HCT116 (cell line): Measurements from ENCODE around the gene G6PC3. TPM values are rescaled to one million over a fixed set of nuclear protein-coding genes. Genes with fewer than 3 reads are reported as not detected.

Source experiments
- ATAC-seq: fragments of 200-7000 bp; cut with Tn5 transposase; 2 replicates; pipeline ENCODE4 v1.9.1; 2020; ENCODE audit warnings: mild to moderate bottlenecking, moderate library complexity
- BruUV-seq: library from RNA; stranded (reverse); fragments of 400-500 nt; replicated peaks from 2 replicates; lab custom pipeline; 2021; lab: Mats Ljungman, UMichigan
- CTCF ChIA-PET: fragments of 300-600 bp; sonication (Branson Sonifier 250); formaldehyde crosslinking; loops from one replicate; lab custom pipeline; 2021; ENCODE audit warnings: antibody characterized with exemption; lab: Charles Lee
- POLR2A ChIA-PET: fragments of 300-600, 350-600 bp; sonication (Branson Sonifier 250); formaldehyde crosslinking; loops from one replicate; lab custom pipeline; 2021; ENCODE audit warnings: antibody characterized with exemption; lab: Charles Lee
- RAD21 ChIA-PET, 2 experiments: fragments of 300-600 bp; sonication (Branson Sonifier 250); formaldehyde crosslinking; loops; one replicate each; lab custom pipeline; 2023; ENCODE audit warnings: low total read pairs in 2 of 2; ENCODE audit not compliant: uncharacterized antibody in 2 of 2, unreplicated experiment in 2 of 2, low non-redundant PET in 1 of 2; lab: Charles Lee
- DNase-seq: peaks from one replicate; pipeline ENCODE4 v3.0.0-alpha.2; 2010; ENCODE audit warnings: low read depth, low spot score
- H2AFZ ChIP-seq: fragments of 200-600 bp; shearing (Covaris generic), sonication (generic); 2 replicates; pipeline ENCODE4 v1.6.1; 2017; ENCODE audit warnings: low read depth, mixed run types, mixed read lengths, antibody characterized with exemption, low read length; ENCODE audit not compliant: poor library complexity, severe bottlenecking
- H3K27ac ChIP-seq: 2 replicates; pipeline ENCODE4 v1.5.1; 2012; ENCODE audit warnings: low read depth, low read length
- H3K27me3 ChIP-seq: fragments of 200-600 bp; sonication (generic); 2 replicates; pipeline ENCODE4 v1.6.1; 2016; ENCODE audit warnings: mixed run types, low read length, mixed read lengths; ENCODE audit not compliant: insufficient read depth
- H3K36me3 ChIP-seq, 2 experiments: fragments of 200-500 bp in 1 of 2; fragments of 200-600 bp in 1 of 2; sonication (Bioruptor generic) in 1 of 2; sonication (generic) in 1 of 2; 2 replicates each; pipeline versions ENCODE4 v1.5.1 to v1.6.1; 2014 to 2016; ENCODE audit warnings: low read length in 2 of 2, inconsistent platforms in 1 of 2, mixed read lengths in 1 of 2, mixed run types in 1 of 2; ENCODE audit not compliant: insufficient read depth in 2 of 2, control insufficient read depth in 1 of 2
- H3K4me1 ChIP-seq, 2 experiments: fragments of 200-600 bp in 1 of 2; sonication (generic) in 1 of 2; 2 replicates each; pipeline versions ENCODE4 v1.5.1 to v1.6.1; 2012 to 2017; ENCODE audit warnings: low read length in 2 of 2, inconsistent platforms in 1 of 2, mild to moderate bottlenecking in 1 of 2, mixed read lengths in 1 of 2, mixed run types in 1 of 2, moderate library complexity in 1 of 2; ENCODE audit not compliant: insufficient read depth in 2 of 2, control insufficient read depth in 1 of 2
- H3K4me2 ChIP-seq: fragments of 200-600 bp; sonication (generic); 2 replicates; pipeline ENCODE4 v1.6.1; 2017; ENCODE audit warnings: mixed run types, low read length, mixed read lengths
- H3K4me3 ChIP-seq, 2 experiments: fragments of 200-600 bp in 1 of 2; sonication (generic) in 1 of 2; replicated peaks in 1 of 2; 2 replicates each; pipeline ENCODE4 v1.5.1; 2011 to 2016; ENCODE audit warnings: low read length in 2 of 2, control low read depth in 1 of 2, low read depth in 1 of 2, mild to moderate bottlenecking in 1 of 2, mixed read lengths in 1 of 2, mixed run types in 1 of 2
- H3K79me2 ChIP-seq: fragments of 200-600 bp; sonication (generic); 2 replicates; pipeline ENCODE4 v1.6.1; 2017; ENCODE audit warnings: mild to moderate bottlenecking, mixed run types, low read length, moderate library complexity, mixed read lengths; ENCODE audit not compliant: insufficient read depth
- H3K9ac ChIP-seq: fragments of 200-600 bp; sonication (generic); 2 replicates; pipeline ENCODE4 v1.6.1; 2016; ENCODE audit warnings: low read length, mixed read lengths
- H3K9me2 ChIP-seq: fragments of 200-600 bp; sonication (generic), shearing (Covaris generic); 2 replicates; pipeline ENCODE4 v1.6.1; 2017; ENCODE audit warnings: mixed run types, mild to moderate bottlenecking, moderate library complexity; ENCODE audit not compliant: insufficient read depth
- H3K9me3 ChIP-seq, 2 experiments: fragments of 200-500 bp in 1 of 2; fragments of 200-600 bp in 1 of 2; sonication (Bioruptor generic) in 1 of 2; sonication (generic) in 1 of 2; 2 replicates each; pipeline ENCODE4 v1.6.1; 2014 to 2017; ENCODE audit warnings: low read length in 2 of 2, mixed read lengths in 2 of 2, inconsistent platforms in 1 of 2, low read depth in 1 of 2, mild to moderate bottlenecking in 1 of 2, mixed run types in 1 of 2, moderate library complexity in 1 of 2; ENCODE audit not compliant: control insufficient read depth in 1 of 2, insufficient read depth in 1 of 2
- H4K20me1 ChIP-seq: fragments of 200-600 bp; sonication (generic), shearing (Covaris generic); 2 replicates; pipeline ENCODE4 v1.6.1; 2017; ENCODE audit warnings: mixed run types, mild to moderate bottlenecking, moderate library complexity; ENCODE audit not compliant: insufficient read depth
- ATF3 ChIP-seq: IDR thresholded peaks from 2 replicates; pipeline ENCODE4 v1.6.1; 2012
- CBX3 ChIP-seq: IDR thresholded peaks from 2 replicates; pipeline ENCODE4 v1.6.1; 2012; ENCODE audit warnings: low read depth
- CTCF ChIP-seq, 3 experiments: fragments of 200-600 bp in 1 of 3; sonication (generic) in 1 of 3; IDR thresholded peaks in 2 of 3; conservative IDR thresholded peaks in 1 of 3; 2 replicates each; pipeline ENCODE4 v1.5.1; 2012 to 2017; ENCODE audit warnings: low read depth in 2 of 3, low read length in 2 of 3, antibody characterized with exemption in 1 of 3, borderline replicate concordance in 1 of 3, control low read depth in 1 of 3, mild to moderate bottlenecking in 1 of 3, mixed read lengths in 1 of 3, mixed run types in 1 of 3, moderate library complexity in 1 of 3; ENCODE audit not compliant: insufficient read depth in 1 of 3
- ELF1 ChIP-seq: IDR thresholded peaks from 2 replicates; pipeline ENCODE4 v1.6.1; 2012; ENCODE audit warnings: low read depth, borderline replicate concordance
- EZH2 ChIP-seq: fragments of 200-600 bp; sonication (generic); IDR thresholded peaks from 2 replicates; pipeline ENCODE4 v1.6.1; 2017; ENCODE audit warnings: antibody characterized with exemption, mixed run types
- EZH2phosphoT487 ChIP-seq: fragments of 200-600 bp; IDR thresholded peaks from 2 replicates; pipeline ENCODE4 v1.6.1; 2018; ENCODE audit warnings: antibody characterized with exemption, borderline replicate concordance
- JUND ChIP-seq: IDR thresholded peaks from 2 replicates; pipeline ENCODE4 v1.6.1; 2012
- POLR2AphosphoS5 ChIP-seq: IDR thresholded peaks from 2 replicates; pipeline ENCODE4 v1.6.1; 2011; ENCODE audit warnings: mild to moderate bottlenecking, low read depth, low read length, moderate library complexity
- RAD21 ChIP-seq: IDR thresholded peaks from 2 replicates; pipeline ENCODE4 v1.6.1; 2012; ENCODE audit warnings: low read depth, mild to moderate bottlenecking
- SIN3A ChIP-seq: IDR thresholded peaks from 2 replicates; pipeline ENCODE4 v1.6.1; 2012; ENCODE audit warnings: low read depth
- SP1 ChIP-seq: IDR thresholded peaks from 2 replicates; pipeline ENCODE4 v1.6.1; 2012; ENCODE audit warnings: low read depth
- TCF7L2 ChIP-seq: IDR thresholded peaks from 2 replicates; pipeline ENCODE4 v1.7.0; 2011; ENCODE audit warnings: borderline replicate concordance, inconsistent platforms; ENCODE audit not compliant: insufficient read depth, insufficient read length; ENCODE audit errors: extremely low read depth
- YY1 ChIP-seq: IDR thresholded peaks from 2 replicates; pipeline ENCODE4 v1.6.1; 2011; ENCODE audit warnings: low read length, low read depth, moderate library complexity, mild to moderate bottlenecking; ENCODE audit not compliant: insufficient replicate concordance; ENCODE audit errors: extremely low read depth
- ZBTB33 ChIP-seq: IDR thresholded peaks from 2 replicates; pipeline ENCODE4 v1.6.1; 2011; ENCODE audit warnings: mild to moderate bottlenecking, low read length, moderate library complexity; ENCODE audit not compliant: insufficient replicate concordance; ENCODE audit errors: extremely low read depth
- ZFX ChIP-seq: fragments of 450-650 bp; IDR thresholded peaks from 2 replicates; pipeline ENCODE4 v1.6.1; 2017
- intact Hi-C: fragments of 100-400 bp; cut with micrococcal nuclease; formaldehyde crosslinking; loops from 2 replicates; pipeline ENCODE4 v1.10.0; 2022
- total RNA-seq: library from RNA; stranded (reverse); gene quantifications from one replicate; pipeline ENCODE4 v1.2.1, GENCODE V29; 2021; ENCODE audit not compliant: unreplicated experiment

The G6PC3 gene
- total RNA-seq, 1 experiment from 2014 or later: 50.6 TPM

GRCh38 chr17:44062871-44063270 lies 7.7 kb upstream of the G6PC3 start:
- Histone ChIP-seq H3K9ac (no peak overlapping the region), H3K9me2 (no peaks in the 10 kb centered on the region), H2AFZ (no peak overlapping the region), H3K4me3 (no peak overlapping the region), H3K27me3 (no peaks in the 10 kb centered on the region), H3K79me2 (peaks cover 86% of the 10 kb centered on the region), H3K27ac (no peak overlapping the region), H3K9me3 (no peaks in the 10 kb centered on the region), H3K4me2 (no peak overlapping the region), H3K36me3 (peaks cover 34 to 52% of the 10 kb centered on the region in 2 experiments), H3K4me1 (peaks cover 6 to 22% of the 10 kb centered on the region in 2 experiments; a peak in 3 of 4 replicates), H4K20me1 (peaks cover 7% of the 10 kb centered on the region; the same call in 1 of the 2 replicates)
- BruUV-seq: no TSS peak
- TF ChIP-seq CBX3: no peak
- TF ChIP-seq EZH2phosphoT487: no peak
- POLR2A ChIA-PET: no interaction called here
- CTCF ChIA-PET: no interaction called here
- intact Hi-C loops: no loop called here
- DNase-seq (no peak), ATAC-seq (no peak)
- RAD21 ChIA-PET: no interaction called here

DNA sequence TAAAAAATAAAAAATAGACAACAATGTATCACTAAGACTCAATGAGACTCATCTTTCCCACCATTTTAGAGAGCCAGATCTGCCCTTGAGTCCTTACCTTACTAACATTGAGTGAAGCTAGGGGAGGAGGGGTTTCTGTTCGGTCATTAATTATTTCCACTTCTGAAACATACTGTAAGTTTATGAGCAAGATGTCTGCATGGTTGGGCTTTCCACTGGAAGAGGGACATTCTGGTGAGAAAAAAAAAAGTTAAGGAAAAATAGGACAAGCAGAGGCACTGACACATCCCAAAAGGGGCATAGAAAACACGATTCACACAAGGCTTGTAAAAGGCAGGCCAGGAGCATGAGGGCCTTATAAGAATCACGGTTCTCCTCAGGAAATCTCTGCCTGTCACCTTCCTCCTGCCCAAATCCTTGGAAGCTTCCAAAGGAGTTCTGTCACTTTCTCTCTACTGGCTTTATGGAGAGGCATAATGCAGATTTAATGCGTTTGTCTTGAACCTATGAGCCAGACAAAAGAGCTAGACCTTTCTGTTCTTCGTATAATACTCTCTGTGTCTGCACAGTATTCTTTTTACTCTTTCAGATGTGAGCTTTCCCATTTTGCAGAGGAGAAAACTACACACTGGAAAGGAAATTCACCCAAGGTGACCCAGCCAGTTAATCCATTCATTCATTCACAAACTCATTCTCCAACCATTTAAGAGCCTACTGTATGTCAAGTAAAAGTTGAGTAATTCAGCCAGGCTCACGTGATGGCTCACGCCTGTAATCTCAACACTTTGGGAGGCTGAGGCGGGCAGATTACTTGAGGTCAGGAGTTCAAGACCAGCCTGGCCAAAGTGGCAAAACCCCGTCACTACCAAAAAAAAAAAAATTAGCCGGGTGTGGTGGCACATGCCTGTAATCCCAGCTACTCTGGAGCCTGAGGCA lies 6.6 kb upstream of the G6PC3 start:
- H3K9me2 ChIP-seq: no peaks in the 10 kb centered on the region
- H3K9me3 ChIP-seq: no peaks in the 10 kb centered on the region
- no peak overlapping the region for H3K4me3 ChIP-seq
- peaks cover 7% of the 10 kb centered on the region; the same call in 1 of the 2 replicates for H4K20me1 ChIP-seq
- no peak overlapping the region for H3K9ac ChIP-seq
- intact Hi-C loops: no loop called here
- ChIA-PET POLR2A (no interaction called here), RAD21 (no interaction called here), CTCF (no interaction called here)
- H3K79me2 ChIP-seq: peaks cover 77% of the 10 kb centered on the region
- H3K4me2 ChIP-seq: no peak overlapping the region; the same call in 1 of the 2 replicates
- H3K27me3 ChIP-seq: no peaks in the 10 kb centered on the region
- ATAC-seq (no peak), DNase-seq (no peak)
- H2AFZ ChIP-seq: no peak overlapping the region
- no TSS peak for BruUV-seq
- no peak overlapping the region for H3K27ac ChIP-seq
- peaks cover 6 to 22% of the 10 kb centered on the region in 2 experiments; a peak in 3 of 4 replicates for H3K4me1 ChIP-seq
- H3K36me3 ChIP-seq: peaks cover 34 to 47% of the 10 kb centered on the region in 2 experiments
- TF ChIP-seq TCF7L2 (no peak), SP1 (no peak), ELF1 (no peak), ATF3 (no peak), JUND (no peak), SIN3A (no peak), EZH2phosphoT487 (no peak), CTCF (IDR thresholded peaks at IDR 0.05 in 2 of 3, conservative IDR thresholded peaks at IDR 0.05 in 1 of 3; ENCODE audit: borderline replicate concordance in 1 of 3, insufficient read depth in 1 of 3, low read depth in 2 of 3, low read length in 2 of 3) (no peak), YY1 (no peak), EZH2 (no peak), POLR2AphosphoS5 (no peak), ZBTB33 (no peak), RAD21 (no peak), ZFX (no peak)
